Karpas-422 (cell line): ENCODE results near the gene CDKAL1. TPM values are rescaled to one million over a fixed set of nuclear protein-coding genes. Genes with fewer than 3 reads are reported as not detected.

Source experiments
- DNase-seq: peaks from one replicate; pipeline ENCODE4 v3.0.0-alpha.2; 2015
- H2AFZ ChIP-seq: fragments of 200-600 bp; sonication (generic); 2 replicates; pipeline ENCODE4 v1.6.1; 2014; ENCODE audit warnings: antibody characterized with exemption, low read length, mixed read lengths
- H3K27ac ChIP-seq: fragments of 200-600 bp; sonication (generic); 2 replicates; pipeline ENCODE4 v1.5.1; 2014; ENCODE audit warnings: mild to moderate bottlenecking, low read length, moderate library complexity
- H3K27me3 ChIP-seq: fragments of 200-600 bp; sonication (generic); 2 replicates; pipeline ENCODE4 v1.6.1; 2014; ENCODE audit warnings: low read length, mixed read lengths
- H3K36me3 ChIP-seq: fragments of 200-600 bp; sonication (generic); 2 replicates; pipeline ENCODE4 v1.6.1; 2014; ENCODE audit warnings: low read length, mixed read lengths; ENCODE audit not compliant: insufficient read depth
- H3K4me1 ChIP-seq: fragments of 200-600 bp; sonication (generic); 2 replicates; pipeline ENCODE4 v1.6.1; 2014; ENCODE audit warnings: mild to moderate bottlenecking, low read length, mixed read lengths
- H3K4me2 ChIP-seq: fragments of 200-600 bp; sonication (generic); 2 replicates; pipeline ENCODE4 v1.6.1; 2014; ENCODE audit warnings: low read length, low read depth, mild to moderate bottlenecking; ENCODE audit not compliant: poor library complexity, severe bottlenecking
- H3K4me3 ChIP-seq: fragments of 200-600 bp; sonication (generic); 2 replicates; pipeline ENCODE4 v1.5.1; 2014; ENCODE audit warnings: mild to moderate bottlenecking, antibody characterized with exemption, low read length, mixed read lengths
- H3K79me2 ChIP-seq: fragments of 200-600 bp; sonication (generic); 2 replicates; pipeline ENCODE4 v1.6.1; 2014; ENCODE audit warnings: mild to moderate bottlenecking, low read length, mixed read lengths
- H3K9ac ChIP-seq: fragments of 200-600 bp; sonication (generic); 2 replicates; pipeline ENCODE4 v1.6.0; 2014; ENCODE audit warnings: low read length
- H3K9me2 ChIP-seq: fragments of 200-600 bp; sonication (generic), shearing (Covaris generic); replicated peaks from 2 replicates; pipeline ENCODE4 v1.6.0; 2014; ENCODE audit warnings: mild to moderate bottlenecking, low read length, moderate library complexity; ENCODE audit not compliant: insufficient read depth
- H3K9me3 ChIP-seq: fragments of 300-700, 200-600 bp; sonication (generic); 2 replicates; pipeline ENCODE4 v1.6.1; 2014; ENCODE audit warnings: low read length, mixed read lengths
- H4K20me1 ChIP-seq: fragments of 200-600 bp; sonication (generic); 2 replicates; pipeline ENCODE4 v1.6.1; 2014; ENCODE audit warnings: mild to moderate bottlenecking, antibody characterized with exemption, low read length, low read depth; ENCODE audit not compliant: insufficient read depth
- total RNA-seq: library from RNA; depleted of rRNA; stranded (reverse); fragments of >200 nt; shearing (Covaris generic); gene quantifications from 2 replicates; pipeline ENCODE4 v1.2.3, GENCODE V29; 2014; ENCODE audit warnings: low replicate concordance

Gene CDKAL1
- total RNA-seq, 1 experiment from 2014 or later = 23.7 TPM

DNA sequence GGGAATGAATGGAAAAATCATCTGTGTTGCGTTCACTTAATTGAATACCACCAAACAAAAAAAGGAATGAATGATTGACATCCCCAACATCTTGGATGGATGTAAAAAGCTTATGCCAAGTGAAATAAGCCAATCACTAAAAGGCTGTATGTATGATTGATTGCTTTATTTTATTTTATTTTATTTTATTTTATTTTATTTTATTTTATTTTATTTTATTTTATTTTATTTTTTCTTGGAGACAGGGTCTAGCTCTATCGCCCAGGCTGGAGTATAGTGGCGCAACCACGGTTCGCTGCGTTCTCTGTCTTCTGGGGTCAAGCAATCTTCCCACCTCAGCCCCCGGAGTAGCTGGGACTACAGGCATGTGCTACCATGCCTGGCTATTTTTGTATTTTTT, 263.3 kb downstream of the CDKAL1 start:
- no peak for DNase-seq
- H4K20me1 ChIP-seq = no peaks in the 10 kb centered on the region
- no peaks in the 10 kb centered on the region for H3K9me2 ChIP-seq
- no peaks in the 10 kb centered on the region for H3K79me2 ChIP-seq
- H2AFZ ChIP-seq = no peak overlapping the region
- H3K4me2 ChIP-seq = no peak overlapping the region
- no peaks in the 10 kb centered on the region for H3K9me3 ChIP-seq
- H3K4me1 ChIP-seq = peaks cover 2% of the 10 kb centered on the region
- no peak overlapping the region for H3K9ac ChIP-seq
- H3K27me3 ChIP-seq = no peaks in the 10 kb centered on the region
- H3K36me3 ChIP-seq = no peaks in the 10 kb centered on the region
- H3K27ac ChIP-seq = no peak overlapping the region
- no peak overlapping the region for H3K4me3 ChIP-seq

DNA sequence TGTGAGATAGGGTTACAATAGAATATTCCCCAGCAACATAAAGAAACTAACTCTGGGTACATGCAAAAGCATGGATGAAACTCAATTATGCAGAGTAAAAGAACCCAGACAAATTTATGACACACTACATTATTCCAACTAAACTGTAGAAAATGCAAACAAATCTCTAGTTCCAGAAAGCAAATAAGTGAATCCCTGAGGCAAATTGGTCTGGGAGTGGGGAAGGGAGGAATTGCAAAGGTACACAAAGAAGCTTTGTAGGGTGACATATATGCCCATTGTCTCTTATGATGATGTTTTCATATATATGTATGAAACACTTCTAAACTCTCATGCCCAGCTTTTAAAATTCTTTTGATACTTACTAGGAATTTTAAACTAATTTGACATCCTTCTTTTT, 266.0 kb downstream of the CDKAL1 start:
- no peak overlapping the region for H3K4me2 ChIP-seq
- no peak overlapping the region for H3K4me3 ChIP-seq
- H3K4me1 ChIP-seq = peaks cover 4% of the 10 kb centered on the region
- no peaks in the 10 kb centered on the region for H3K79me2 ChIP-seq
- H3K27me3 ChIP-seq = no peaks in the 10 kb centered on the region
- no peak for DNase-seq
- no peak overlapping the region for H2AFZ ChIP-seq
- H3K27ac ChIP-seq = no peak overlapping the region
- H3K9me3 ChIP-seq = no peaks in the 10 kb centered on the region
- no peaks in the 10 kb centered on the region for H3K9me2 ChIP-seq
- no peaks in the 10 kb centered on the region for H3K36me3 ChIP-seq
- H4K20me1 ChIP-seq = no peaks in the 10 kb centered on the region
- no peak overlapping the region for H3K9ac ChIP-seq

DNA sequence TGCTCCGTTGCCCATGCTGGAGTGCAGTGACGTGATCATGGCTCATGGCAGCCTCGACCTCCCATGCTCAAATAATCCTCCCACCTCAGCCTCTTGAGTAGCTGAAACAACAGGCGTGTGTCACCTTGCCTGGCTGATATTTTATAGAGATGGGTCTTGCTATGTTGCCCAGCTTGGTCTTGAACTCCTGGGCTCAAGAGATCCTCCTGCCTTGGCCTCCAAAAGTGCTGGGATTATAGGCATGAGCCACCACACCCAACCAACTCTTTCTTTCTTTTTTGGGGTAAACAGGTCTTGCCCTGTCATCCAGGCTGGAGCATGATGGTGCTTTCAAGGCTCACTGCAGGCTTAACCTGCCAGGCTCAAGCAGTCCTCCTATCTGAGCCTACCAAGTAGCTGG, 266.4 kb downstream of the CDKAL1 start:
- Histone ChIP-seq H3K27ac (no peak overlapping the region), H3K36me3 (no peaks in the 10 kb centered on the region), H3K9me2 (no peaks in the 10 kb centered on the region), H2AFZ (no peak overlapping the region), H3K9me3 (no peaks in the 10 kb centered on the region), H4K20me1 (no peaks in the 10 kb centered on the region), H3K4me1 (peaks cover 4% of the 10 kb centered on the region), H3K9ac (no peak overlapping the region), H3K27me3 (no peaks in the 10 kb centered on the region), H3K79me2 (no peaks in the 10 kb centered on the region), H3K4me2 (no peak overlapping the region), H3K4me3 (no peak overlapping the region)
- DNase-seq = no peak

DNA sequence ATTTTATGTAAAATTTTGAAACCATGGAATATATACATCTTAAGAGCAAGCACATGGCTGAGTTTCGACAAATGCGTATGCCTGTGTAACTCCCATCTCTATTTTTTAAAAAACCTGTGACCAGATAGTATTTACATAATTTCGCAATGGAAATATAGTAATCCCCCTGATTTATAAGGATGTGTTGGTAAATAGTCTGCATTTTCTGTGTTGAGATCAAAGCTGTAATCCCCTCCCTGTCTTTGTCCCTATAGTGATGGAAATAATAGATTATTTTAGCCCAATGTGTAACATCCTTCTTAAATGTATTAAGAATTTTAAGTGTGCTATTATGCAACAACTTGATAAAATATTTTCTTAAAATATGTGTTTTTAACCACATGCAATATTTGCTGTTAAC, 267.3 kb downstream of the CDKAL1 start:
- Histone ChIP-seq H4K20me1 (no peaks in the 10 kb centered on the region), H3K9me3 (peaks cover 6% of the 10 kb centered on the region; the same call in 1 of the 2 replicates), H3K9ac (no peak overlapping the region), H3K4me1 (peaks cover 4% of the 10 kb centered on the region), H3K27me3 (no peaks in the 10 kb centered on the region), H3K79me2 (no peaks in the 10 kb centered on the region), H3K4me2 (no peak overlapping the region), H2AFZ (no peak overlapping the region), H3K27ac (no peak overlapping the region), H3K4me3 (no peak overlapping the region), H3K36me3 (no peaks in the 10 kb centered on the region), H3K9me2 (no peaks in the 10 kb centered on the region)
- no peak for DNase-seq

DNA sequence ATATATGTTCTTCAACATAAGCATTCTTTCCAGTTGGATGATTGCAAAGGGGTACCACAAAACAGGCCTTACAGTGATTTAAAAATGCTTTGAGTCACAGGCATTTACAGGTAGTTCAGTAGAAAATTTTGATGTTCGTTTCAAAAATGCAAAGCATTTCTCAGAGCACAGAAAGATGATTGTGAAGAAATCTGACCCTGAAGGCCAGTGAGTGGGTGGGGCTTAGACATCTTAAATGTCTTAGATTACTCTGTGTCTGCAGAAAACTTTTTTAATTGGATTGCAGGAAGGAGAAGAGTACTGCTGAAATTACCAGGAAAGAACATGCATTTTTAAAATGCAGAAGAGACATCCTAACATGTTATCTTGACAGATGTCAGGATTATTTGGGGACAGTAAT, 268.3 kb downstream of the CDKAL1 start:
- Histone ChIP-seq H3K4me3 (no peak overlapping the region), H3K9me3 (peaks cover 8% of the 10 kb centered on the region; the same call in 1 of the 2 replicates), H3K9ac (no peak overlapping the region), H3K4me1 (peaks cover 4% of the 10 kb centered on the region), H3K79me2 (no peaks in the 10 kb centered on the region), H3K27me3 (no peaks in the 10 kb centered on the region), H3K9me2 (no peaks in the 10 kb centered on the region), H3K36me3 (no peaks in the 10 kb centered on the region), H4K20me1 (no peaks in the 10 kb centered on the region), H3K4me2 (no peak overlapping the region), H2AFZ (no peak overlapping the region), H3K27ac (no peak overlapping the region)
- DNase-seq = no peak

DNA sequence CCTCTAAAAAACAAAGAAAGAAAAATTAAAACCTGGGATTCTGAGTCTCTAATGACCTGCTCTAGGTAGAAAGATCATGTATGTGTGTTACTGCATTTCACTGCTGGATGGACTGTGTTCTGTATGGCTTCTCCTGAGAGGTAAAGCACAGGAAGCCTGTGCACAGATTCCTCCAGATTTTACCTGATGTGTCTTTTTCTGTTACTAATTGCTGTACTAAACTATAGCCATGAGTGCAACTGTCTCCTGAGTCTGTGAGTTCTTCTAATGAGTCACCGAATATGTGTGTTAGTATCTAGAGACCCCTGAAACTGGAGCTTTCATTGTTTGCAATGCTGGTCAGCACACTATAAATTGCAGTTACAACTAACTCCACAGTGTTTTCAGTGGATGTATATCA, 270.8 kb downstream of the CDKAL1 start:
- no peaks in the 10 kb centered on the region for H3K27me3 ChIP-seq
- no peak overlapping the region for H3K4me2 ChIP-seq
- no peak overlapping the region for H3K27ac ChIP-seq
- H3K79me2 ChIP-seq = no peaks in the 10 kb centered on the region
- H3K36me3 ChIP-seq = no peaks in the 10 kb centered on the region
- no peaks in the 10 kb centered on the region for H4K20me1 ChIP-seq
- peaks cover 4% of the 10 kb centered on the region for H3K4me1 ChIP-seq
- no peak overlapping the region for H2AFZ ChIP-seq
- H3K9me2 ChIP-seq = no peaks in the 10 kb centered on the region
- no peak overlapping the region for H3K9ac ChIP-seq
- no peak overlapping the region for H3K4me3 ChIP-seq
- DNase-seq = no peak
- H3K9me3 ChIP-seq = peaks cover 8% of the 10 kb centered on the region; the same call in 1 of the 2 replicates

DNA sequence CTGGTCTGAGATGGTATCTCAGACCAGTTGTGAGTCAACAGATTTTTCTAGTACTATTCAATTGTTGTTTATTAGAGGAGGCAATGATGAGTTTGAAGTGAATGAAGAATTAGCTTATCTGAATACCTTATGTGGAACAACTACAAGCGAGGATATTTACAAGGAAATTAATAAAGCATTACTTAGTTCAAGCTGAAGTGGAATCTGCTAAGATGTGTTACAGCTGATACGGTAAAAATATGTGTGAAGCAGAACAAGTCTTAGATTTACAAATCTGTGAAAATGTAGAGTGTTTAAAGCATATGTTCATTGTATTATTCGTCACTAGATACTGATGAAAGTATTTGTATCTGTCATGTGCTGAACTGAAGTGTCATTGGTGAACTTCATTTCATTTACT, 272.4 kb downstream of the CDKAL1 start:
- Histone ChIP-seq H3K9me3 (peaks cover 8% of the 10 kb centered on the region; the same call in 1 of the 2 replicates), H3K27ac (no peak overlapping the region), H3K36me3 (no peaks in the 10 kb centered on the region), H3K9ac (no peak overlapping the region), H3K9me2 (no peaks in the 10 kb centered on the region), H4K20me1 (no peaks in the 10 kb centered on the region), H3K4me2 (no peak overlapping the region), H3K79me2 (no peaks in the 10 kb centered on the region), H3K4me1 (peaks cover 4% of the 10 kb centered on the region), H3K27me3 (no peaks in the 10 kb centered on the region), H2AFZ (no peak overlapping the region), H3K4me3 (no peak overlapping the region)
- no peak for DNase-seq

DNA sequence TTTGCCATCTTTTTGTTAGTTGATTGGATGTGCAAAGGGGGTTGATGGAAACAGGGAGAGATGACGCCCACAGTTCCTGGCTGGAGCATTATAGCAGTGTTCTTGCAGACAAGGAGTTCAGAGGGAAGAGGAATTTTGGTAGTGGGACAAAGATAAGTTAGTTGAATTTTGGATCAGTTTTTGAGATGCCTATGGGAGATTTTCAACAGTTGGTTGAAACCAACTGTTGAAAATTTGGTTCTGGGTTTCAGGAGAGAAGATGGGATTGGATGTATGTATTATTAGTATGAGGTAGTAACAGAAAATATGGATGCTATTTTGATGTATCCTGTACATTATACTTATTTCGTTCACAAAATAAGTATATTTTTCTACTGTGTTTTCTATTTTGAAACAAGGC, 274.2 kb downstream of the CDKAL1 start:
- no peak for DNase-seq
- H2AFZ ChIP-seq = no peak overlapping the region
- H3K9ac ChIP-seq = no peak overlapping the region
- H4K20me1 ChIP-seq = no peaks in the 10 kb centered on the region
- H3K9me2 ChIP-seq = no peaks in the 10 kb centered on the region
- H3K4me2 ChIP-seq = no peak overlapping the region
- H3K9me3 ChIP-seq = peaks cover 8% of the 10 kb centered on the region; the same call in 1 of the 2 replicates
- no peaks in the 10 kb centered on the region for H3K27me3 ChIP-seq
- H3K4me1 ChIP-seq = no peaks in the 10 kb centered on the region
- no peaks in the 10 kb centered on the region for H3K36me3 ChIP-seq
- no peak overlapping the region for H3K27ac ChIP-seq
- H3K79me2 ChIP-seq = no peaks in the 10 kb centered on the region
- no peak overlapping the region for H3K4me3 ChIP-seq

DNA sequence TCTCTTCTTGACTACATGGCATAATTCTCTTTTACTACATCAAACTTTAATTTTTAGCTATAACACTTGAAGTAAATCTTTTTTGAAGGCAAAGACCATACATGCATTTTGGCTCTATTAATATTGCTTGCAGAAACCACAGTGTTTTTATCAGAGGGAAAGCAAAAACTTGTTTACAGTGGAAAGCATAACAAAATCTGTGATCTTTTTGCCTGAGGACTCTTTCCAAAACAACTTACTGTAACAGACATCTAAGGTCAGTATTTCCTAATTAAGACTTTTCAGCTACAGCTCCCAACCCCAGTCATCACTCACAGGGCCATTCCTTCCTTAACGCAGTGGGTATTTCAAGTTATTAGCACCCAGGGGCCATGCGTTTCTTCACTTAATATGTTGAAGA, 274.7 kb downstream of the CDKAL1 start:
- Histone ChIP-seq H3K36me3 (no peaks in the 10 kb centered on the region), H3K27me3 (no peaks in the 10 kb centered on the region), H3K9ac (no peak overlapping the region), H3K9me3 (peaks cover 8% of the 10 kb centered on the region; the same call in 1 of the 2 replicates), H4K20me1 (no peaks in the 10 kb centered on the region), H3K79me2 (no peaks in the 10 kb centered on the region), H3K4me1 (no peaks in the 10 kb centered on the region), H3K4me2 (no peak overlapping the region), H3K4me3 (no peak overlapping the region), H3K27ac (no peak overlapping the region), H3K9me2 (no peaks in the 10 kb centered on the region), H2AFZ (no peak overlapping the region)
- no peak for DNase-seq
